ENCODE measurements around the gene RBM33. TPM values are rescaled to one million over a fixed set of nuclear protein-coding genes. Genes with fewer than 3 reads are reported as not detected.

RBM33 gene
- total and polyA plus RNA-seq, 10 of the 15 experiments (the other 5 are each of a cell fraction or from before 2014, with no cell fraction given) = 4.7 to 67.2 (median 24.3) TPM

DNA sequence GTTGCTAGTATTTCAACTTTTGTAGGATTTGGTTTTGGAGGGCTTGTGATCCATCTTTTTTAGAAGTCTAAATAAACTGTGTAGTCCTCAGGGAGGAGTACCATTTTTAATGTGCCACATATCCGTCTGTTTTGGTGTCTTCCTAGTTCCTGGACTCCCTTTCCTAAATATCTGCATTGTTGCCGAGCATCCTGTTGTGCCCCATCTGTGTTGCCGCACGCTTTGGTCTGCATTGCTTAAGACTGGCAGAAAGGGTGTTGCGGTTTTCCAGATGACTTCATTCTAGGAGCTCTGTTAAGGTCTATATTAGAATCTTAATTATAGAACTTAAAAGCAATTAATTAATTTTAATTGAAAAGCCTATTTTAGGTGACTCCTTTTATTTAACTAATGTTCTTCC lies 49.4 kb downstream of the RBM33 start (continued):
- TF ChIP-seq, protein P1, sequence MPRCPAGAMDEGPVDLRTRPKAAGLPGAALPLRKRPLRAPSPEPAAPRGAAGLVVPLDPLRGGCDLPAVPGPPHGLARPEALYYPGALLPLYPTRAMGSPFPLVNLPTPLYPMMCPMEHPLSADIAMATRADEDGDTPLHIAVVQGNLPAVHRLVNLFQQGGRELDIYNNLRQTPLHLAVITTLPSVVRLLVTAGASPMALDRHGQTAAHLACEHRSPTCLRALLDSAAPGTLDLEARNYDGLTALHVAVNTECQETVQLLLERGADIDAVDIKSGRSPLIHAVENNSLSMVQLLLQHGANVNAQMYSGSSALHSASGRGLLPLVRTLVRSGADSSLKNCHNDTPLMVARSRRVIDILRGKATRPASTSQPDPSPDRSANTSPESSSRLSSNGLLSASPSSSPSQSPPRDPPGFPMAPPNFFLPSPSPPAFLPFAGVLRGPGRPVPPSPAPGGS (IDR thresholded peaks at IDR 0.05; ENCODE audit: borderline replicate concordance, insufficient read depth, low read depth, low read length, poor library complexity, severe bottlenecking) = no peak
- TF ChIP-seq POLR2AphosphoS5 (IDR thresholded peaks at IDR 0.05; ENCODE audit: low read length) = no peak
- TF ChIP-seq BCL11A (IDR thresholded peaks at IDR 0.05; ENCODE audit: low read depth, low read length) = no peak
- no peak for TF ChIP-seq CHD2 (IDR thresholded peaks at IDR 0.05; ENCODE audit: borderline replicate concordance, low read depth, low read length)
- no peak for TF ChIP-seq SMARCA5 (IDR thresholded peaks at IDR 0.05)

DNA sequence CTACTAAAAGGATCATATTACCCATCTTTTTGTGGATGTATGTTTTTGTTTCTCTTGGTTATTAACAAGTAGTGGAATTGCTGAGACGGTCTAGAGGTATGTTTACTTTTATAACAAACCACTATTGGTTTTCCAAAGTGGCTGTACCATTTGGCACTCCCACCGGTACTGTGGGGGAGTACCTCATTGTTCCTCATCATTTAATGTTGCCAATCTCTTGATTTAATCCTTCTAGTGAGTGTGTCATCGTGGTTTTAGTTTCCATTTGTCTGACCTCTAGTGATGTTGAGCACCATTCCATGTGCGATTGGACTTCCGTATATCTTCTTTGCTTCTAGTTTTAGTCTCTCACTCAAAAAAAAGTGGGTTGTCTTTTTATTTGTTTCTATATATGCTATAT lies 50.4 kb downstream of the RBM33 start:
- ChIA-PET CTCF (no interaction called here), RAD21 (ENCODE audit: unreplicated experiment) (no interaction called here), POLR2A (no interaction called here), SMC1A (ENCODE audit: uncharacterized antibody, unreplicated experiment) (interaction anchor here (1.5 kb wide), 1 partner anchor 14 kb away, joined by 4 read pairs; no protein-coding TSS in a partner anchor)
- H3K27me3 ChIP-seq (replicated peaks in 1 of 2; ENCODE audit: control insufficient read depth in 2 of 2, insufficient read depth in 2 of 2, low read length in 1 of 2) = no peaks in the 10 kb centered on the region
- no peaks in the 10 kb centered on the region; the same call in 2 of the 3 replicates for H3K9me3 ChIP-seq (replicated peaks; ENCODE audit: control insufficient read depth, insufficient read depth, low read length)
- H3K79me2 ChIP-seq (ENCODE audit: control insufficient read depth, insufficient read depth, low read length) = peaks cover 69% of the 10 kb centered on the region
- H3K4me3 ChIP-seq = no peak overlapping the region
- no peak for TF ChIP-seq HDGF (IDR thresholded peaks at IDR 0.05)
- no peak for TF ChIP-seq GATAD2B (conservative IDR thresholded peaks at IDR 0.05; ENCODE audit: low read depth)
- TF ChIP-seq SMARCA5 (IDR thresholded peaks at IDR 0.05) = no peak
- no peak for TF ChIP-seq SUZ12 (IDR thresholded peaks at IDR 0.05; ENCODE audit: unreplicated experiment)
- TF ChIP-seq DPF2 (IDR thresholded peaks at IDR 0.05) = no peak
- TF ChIP-seq SPI1 (IDR thresholded peaks at IDR 0.05; ENCODE audit: borderline replicate concordance, insufficient read depth, low read depth, low read length) = no peak
- TF ChIP-seq PAX5 (IDR thresholded peaks at IDR 0.05; ENCODE audit: borderline replicate concordance, low read depth, low read length) = no peak
- peaks cover 8% of the 10 kb centered on the region; the same call in 1 of the 2 replicates for H3K4me1 ChIP-seq (ENCODE audit: control insufficient read depth, insufficient read depth, low read length)
- H2AFZ ChIP-seq (ENCODE audit: control insufficient read depth, low read depth, low read length) = no peak overlapping the region
- H3K9ac ChIP-seq (ENCODE audit: control insufficient read depth, insufficient read depth, low read length) = no peak overlapping the region
- ATAC-seq = no peak
- FAIRE-seq = no peak
- H3K36me3 ChIP-seq (ENCODE audit: control insufficient read depth in 2 of 2, insufficient read depth in 2 of 2, low read length in 1 of 2) = peaks cover 2 to 6% of the 10 kb centered on the region in 2 experiments; a peak in 3 of 4 replicates
- no peak for DNase-seq (ENCODE audit: low read depth, low spot score)
- no peak overlapping the region for H3K27ac ChIP-seq (ENCODE audit: control insufficient read depth, insufficient read depth)
- H4K20me1 ChIP-seq (ENCODE audit: control insufficient read depth, insufficient read depth) = no peaks in the 10 kb centered on the region
- intact Hi-C loops (cut with micrococcal nuclease; ENCODE audit: unreplicated experiment) (no loop called here), in situ Hi-C loops (cut with MboI) (no loop called here)
- WGBS (ENCODE audit: insufficient coverage, insufficient replicate concordance, low lambda C conversion rate, missing lambda C conversion rate) = 80% methylated on average over 5 of the region's 5 CpGs
- no TSS peak for BruUV-seq (replicated peaks)
- H3K4me2 ChIP-seq (ENCODE audit: control insufficient read depth, insufficient read depth) = no peak overlapping the region
